Prostate gland (tissue), 2 donors: Measurements from ENCODE around the gene ALK. TPM values are rescaled to one million over a fixed set of nuclear protein-coding genes. Genes with fewer than 3 reads are reported as not detected.

ENCODE experiments used
- DNase-seq: peaks from one replicate; pipeline ENCODE4 v3.0.0-alpha.2; 2019; ENCODE audit warnings: low spot score
- H3K27ac ChIP-seq, 2 donors: fragments of 200-600 bp; sonication (generic); 2 replicates each; pipeline ENCODE4 v1.5.1; 2017 to 2019
- H3K27me3 ChIP-seq: fragments of 200-600 bp; sonication (generic); replicated peaks from 2 replicates; pipeline ENCODE4 v1.5.1; 2019; ENCODE audit not compliant: insufficient read depth
- H3K36me3 ChIP-seq, 2 donors: fragments of 200-600 bp; sonication (generic); 1 replicate in 1 of 2; 2 replicates in 1 of 2; pipeline versions ENCODE4 v1.5.1 to v1.8.1; 2017 to 2019
- H3K4me1 ChIP-seq: fragments of 200-600 bp; sonication (generic); replicated peaks from 2 replicates; pipeline ENCODE4 v1.5.1; 2019
- H3K4me3 ChIP-seq, 2 donors: fragments of 200-600 bp; sonication (generic); 2 replicates each; pipeline ENCODE4 v1.5.1; 2017 to 2019
- H3K9me3 ChIP-seq: fragments of 200-600 bp; sonication (generic); 2 replicates; pipeline ENCODE4 v1.5.1; 2017
- CTCF ChIP-seq, 4 experiments: fragments of 200-600 bp in 2 of 4; fragments of 450-650 bp in 2 of 4; sonication (generic) in 2 of 4; IDR thresholded peaks; 1 replicate in 3 of 4; 2 replicates in 1 of 4; pipeline ENCODE4 v1.5.1; 2016 to 2019; ENCODE audit warnings: antibody characterized with exemption in 4 of 4, mild to moderate bottlenecking in 2 of 4, moderate library complexity in 2 of 4
- POLR2A ChIP-seq: fragments of 450-650 bp; IDR thresholded peaks from one replicate; pipeline ENCODE4 v1.6.1; 2016; ENCODE audit warnings: antibody characterized with exemption, mild to moderate bottlenecking
- POLR2AphosphoS5 ChIP-seq: sonication (generic); formaldehyde crosslinking; IDR thresholded peaks from one replicate; pipeline ENCODE4 v1.6.1; 2017; ENCODE audit warnings: antibody characterized with exemption
- WGBS: methylation state at CpG from one replicate; pipeline ENCODE4 v1.1.5; 2018; 5-methylcytosine and 5-hydroxymethylcytosine counted together
- intact Hi-C: fragments of 100-400 bp; cut with DNase I; formaldehyde crosslinking; loops from one replicate; pipeline ENCODE4 v1.14.2; 2022
- total RNA-seq, 2 donors: library from RNA; depleted of rRNA; stranded (reverse); fragments of >200 nt; gene quantifications; one replicate each; pipeline ENCODE4 v1.1.0, GENCODE V29; 2016

Gene ALK
- total RNA-seq, 2 donors from 2014 or later: 0.14 to 1.2 TPM

GRCh38 chr2:29389686-29390085 is 531.7 kb downstream of the ALK start:
- Histone ChIP-seq H3K9me3 (no peaks in the 10 kb centered on the region), H3K36me3 (no peaks in the 10 kb centered on the region), H3K4me3 (no peak overlapping the region), H3K27ac (no peak overlapping the region), H3K4me1 (no peaks in the 10 kb centered on the region), H3K27me3 (no peaks in the 10 kb centered on the region)
- no peak for DNase-seq
- 85% methylated on average over 7 of the region's 7 CpGs for WGBS
- intact Hi-C loops: no loop called here
- no peak for TF ChIP-seq POLR2AphosphoS5
- no peak for TF ChIP-seq POLR2A
- no peak for TF ChIP-seq CTCF (IDR thresholded peaks at IDR 0.05)

- Histone ChIP-seq H3K9me3 (no peaks in the 10 kb centered on the region), H3K36me3 (no peaks in the 10 kb centered on the region), H3K4me1 (no peaks in the 10 kb centered on the region), H3K27ac (no peak overlapping the region), H3K27me3 (no peaks in the 10 kb centered on the region), H3K4me3 (no peak overlapping the region)
- no peak for DNase-seq
- intact Hi-C loops: no loop called here
- 82% methylated on average over 2 of the region's 2 CpGs for WGBS
- no peak for TF ChIP-seq POLR2A
- no peak for TF ChIP-seq CTCF (IDR thresholded peaks at IDR 0.05)
Observed at GRCh38 chr2:29388071-29388470, 533.3 kb downstream of the ALK start.

GRCh38 chr2:29382486-29382885 is 538.9 kb downstream of the ALK start:
- 81% methylated on average over 2 of the region's 2 CpGs for WGBS

GRCh38 chr2:29377788-29378187 is 543.6 kb downstream of the ALK start:
- no peak overlapping the region for H3K4me3 ChIP-seq
- no peaks in the 10 kb centered on the region for H3K36me3 ChIP-seq
- TF ChIP-seq POLR2A (no peak), POLR2AphosphoS5 (no peak), CTCF (IDR thresholded peaks at IDR 0.05) (no peak)
- H3K4me1 ChIP-seq: no peaks in the 10 kb centered on the region
- no peaks in the 10 kb centered on the region for H3K27me3 ChIP-seq
- WGBS: 81% methylated on average over 1 of the region's 1 CpG
- intact Hi-C loops: no loop called here
- DNase-seq: no peak
- no peaks in the 10 kb centered on the region for H3K9me3 ChIP-seq
- no peak overlapping the region for H3K27ac ChIP-seq

More at GRCh38 chr2:29382486-29382885, 538.9 kb downstream of the ALK start:
- Histone ChIP-seq H3K4me3 (no peak overlapping the region), H3K27me3 (no peaks in the 10 kb centered on the region), H3K9me3 (no peaks in the 10 kb centered on the region), H3K27ac (no peak overlapping the region), H3K4me1 (no peaks in the 10 kb centered on the region), H3K36me3 (no peaks in the 10 kb centered on the region)
- intact Hi-C loops: no loop called here
- no peak for TF ChIP-seq POLR2A
- no peak for TF ChIP-seq CTCF (IDR thresholded peaks at IDR 0.05)
- no peak for TF ChIP-seq POLR2AphosphoS5
- no peak for DNase-seq

GRCh38 chr2:29376541-29376940 is 544.8 kb downstream of the ALK start:
- H3K27ac ChIP-seq: no peak overlapping the region
- intact Hi-C loops: no loop called here
- H3K4me3 ChIP-seq: no peak overlapping the region
- WGBS: 69% methylated on average over 2 of the region's 2 CpGs
- no peak for DNase-seq
- no peak for TF ChIP-seq CTCF (IDR thresholded peaks at IDR 0.05)
- TF ChIP-seq POLR2A: no peak
- TF ChIP-seq POLR2AphosphoS5: no peak
- no peaks in the 10 kb centered on the region for H3K36me3 ChIP-seq
- no peaks in the 10 kb centered on the region for H3K4me1 ChIP-seq
- no peaks in the 10 kb centered on the region for H3K9me3 ChIP-seq
- no peaks in the 10 kb centered on the region for H3K27me3 ChIP-seq
